ENCODE measurements around the gene LRAT.

The LRAT gene

DNA sequence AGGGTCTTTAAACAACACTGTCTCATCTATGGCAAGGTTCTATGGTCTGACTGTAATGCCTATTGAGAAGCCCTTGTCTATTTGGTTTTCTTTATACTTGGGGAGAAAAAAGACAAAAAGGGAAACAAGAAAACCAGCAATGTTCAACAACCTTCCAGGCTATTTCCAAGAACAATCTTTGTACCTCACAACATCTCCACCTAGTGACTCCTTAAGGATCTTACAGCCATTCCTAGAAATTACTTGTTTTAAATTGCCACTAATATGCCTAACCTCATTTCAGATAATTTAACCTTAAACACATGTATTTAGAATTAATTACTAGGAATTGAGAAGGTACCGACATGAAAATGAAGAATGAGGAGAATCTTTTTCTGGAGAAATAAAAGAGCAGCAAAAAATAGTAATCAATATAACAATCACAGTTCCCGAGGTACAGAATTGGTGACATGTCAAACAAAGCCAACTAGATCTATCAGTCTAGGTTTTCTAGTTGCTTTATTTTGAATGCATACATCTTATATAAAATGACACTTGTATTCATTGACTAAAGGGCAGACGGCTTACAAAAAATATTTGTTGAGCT is 35.7 kb downstream of the LRAT start:
- DNase-seq = no peak

DNA sequence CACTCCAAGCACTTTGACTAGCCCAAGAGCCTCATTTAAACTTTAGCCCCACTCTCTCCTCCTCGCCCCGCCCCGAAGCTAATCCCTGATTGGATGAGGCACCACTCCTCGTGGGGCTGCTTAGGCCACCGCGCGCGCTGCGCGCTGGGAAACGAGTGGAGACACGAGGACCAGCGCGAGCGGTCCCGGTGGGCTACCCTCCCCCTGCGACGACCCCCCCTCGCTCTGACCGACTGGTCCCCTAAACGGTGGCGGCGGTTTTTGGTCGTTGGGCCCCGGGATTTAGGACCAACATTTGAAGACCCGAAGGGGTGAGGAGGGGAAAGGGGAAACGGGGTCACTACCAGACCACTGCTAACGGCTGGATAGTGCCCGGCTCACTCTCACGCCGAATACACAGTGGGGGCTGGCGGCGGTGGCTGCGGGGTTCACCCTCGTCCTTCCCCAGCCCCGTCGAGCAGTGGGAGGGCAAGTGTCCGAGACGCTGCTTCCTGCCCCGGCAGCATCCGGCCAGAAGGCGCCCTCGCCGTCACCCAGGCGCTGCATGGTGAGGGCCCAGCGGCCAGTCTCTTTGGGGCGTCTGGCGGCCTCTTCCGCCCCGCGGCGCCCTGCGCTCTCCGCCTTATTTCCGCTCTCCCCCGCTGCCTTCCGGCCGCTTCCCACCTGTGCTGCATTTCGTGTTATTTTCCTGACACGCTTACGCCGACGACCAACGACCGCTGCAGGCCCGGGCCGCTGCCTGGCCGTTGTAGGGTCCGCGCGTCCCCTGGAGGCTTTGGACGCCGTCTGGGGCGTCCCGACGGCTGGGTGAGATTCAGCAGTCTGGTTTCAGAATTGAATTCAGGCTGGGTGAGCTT is 37.6 kb downstream of the LRAT start, which contains the start of gene RBM46:
TSS of gene RBM46 (plus strand) at position 147 of the 857 bp plus-strand sequence. CDS start 15,481 bp downstream, outside the sequence.
- DNase-seq = no peak

DNA sequence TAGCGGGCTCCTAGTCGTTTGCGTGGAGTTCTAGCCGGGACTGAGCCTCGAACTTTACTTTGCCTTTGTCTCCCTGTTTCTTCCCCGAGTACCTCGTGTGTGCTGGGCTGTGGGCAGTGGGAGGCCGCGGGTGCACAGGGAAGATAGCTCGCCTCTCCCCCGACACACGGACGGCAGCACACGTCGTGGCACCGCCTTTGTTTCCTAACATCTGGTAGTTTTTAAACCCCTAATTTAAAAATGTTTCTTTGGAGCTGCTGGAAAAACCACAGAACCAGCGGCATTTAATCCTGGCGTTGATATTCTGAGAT is 38.1 kb downstream of the LRAT start:
- DNase-seq = no peak
